IMR-90 (cell line): ENCODE results near the gene OR7C1. TPM values are rescaled to one million over a fixed set of nuclear protein-coding genes. Genes with fewer than 3 reads are reported as not detected.

Source experiments
- ATAC-seq: fragments of 200-7000 bp; cut with Tn5 transposase; 2 replicates; pipeline ENCODE4 v1.9.1; 2020; ENCODE audit warnings: low read depth, mild to moderate bottlenecking, moderate library complexity
- BruUV-seq: library from RNA; stranded (reverse); fragments of 400-500 nt; replicated peaks from 2 replicates; lab custom pipeline; 2021; lab: Mats Ljungman, UMichigan
- CTCF ChIA-PET: fragments of 300-600 bp; formaldehyde crosslinking; extraction: SDS; loops from one replicate; lab custom pipeline; 2021; ENCODE audit warnings: antibody characterized with exemption; lab: Yijun Ruan, JAX
- POLR2A ChIA-PET: fragments of 300-600 bp; sonication (Branson Sonifier 250); formaldehyde crosslinking; loops from one replicate; lab custom pipeline; 2022; ENCODE audit warnings: antibody characterized with exemption; ENCODE audit not compliant: unreplicated experiment; lab: Charles Lee
- DNase-seq: peaks from one replicate; pipeline ENCODE4 v3.0.0; 2013
- H2AFZ ChIP-seq: replicated peaks from 2 replicates; pipeline ENCODE3; 2013; ENCODE audit warnings: low read length, mild to moderate bottlenecking; ENCODE audit not compliant: poor library complexity
- H2AK5ac ChIP-seq: 2 replicates; pipeline ENCODE4 v1.6.1; 2013; ENCODE audit warnings: low read depth, low read length, inconsistent platforms
- H2AK9ac ChIP-seq: replicated peaks from 2 replicates; pipeline ENCODE3; 2013; ENCODE audit warnings: mild to moderate bottlenecking, low read depth, low read length, moderate library complexity; ENCODE audit not compliant: poor library complexity
- H2BK120ac ChIP-seq: 2 replicates; pipeline ENCODE4 v1.6.1; 2013; ENCODE audit warnings: low read depth, low read length, inconsistent platforms
- H2BK15ac ChIP-seq: 3 replicates; pipeline ENCODE4 v1.6.1; 2013; ENCODE audit warnings: low read depth, low read length, inconsistent platforms
- H2BK20ac ChIP-seq: 2 replicates; pipeline ENCODE4 v1.6.1; 2013; ENCODE audit warnings: low read depth, mild to moderate bottlenecking, inconsistent platforms, low read length, moderate library complexity
- H2BK5ac ChIP-seq: 2 replicates; pipeline ENCODE4 v1.6.1; 2013; ENCODE audit warnings: mild to moderate bottlenecking, low read depth, low read length, inconsistent platforms; ENCODE audit not compliant: poor library complexity, severe bottlenecking
- H3K14ac ChIP-seq: replicated peaks from 2 replicates; pipeline ENCODE4 v1.6.1; 2013; ENCODE audit warnings: low read depth, low read length, inconsistent platforms
- H3K18ac ChIP-seq: 2 replicates; pipeline ENCODE4 v1.6.1; 2013; ENCODE audit warnings: low read depth, low read length, control low read depth
- H3K23ac ChIP-seq: 2 replicates; pipeline ENCODE4 v1.6.1; 2013; ENCODE audit warnings: low read depth, low read length, inconsistent platforms
- H3K27ac ChIP-seq: 2 replicates; pipeline ENCODE4 v1.5.1; 2013; ENCODE audit warnings: mild to moderate bottlenecking, control low read depth, low read length; ENCODE audit not compliant: insufficient read depth
- H3K27me3 ChIP-seq: 2 replicates; pipeline ENCODE4 v1.6.1; 2013; ENCODE audit warnings: low read length; ENCODE audit not compliant: control insufficient read depth, insufficient read depth
- H3K36me3 ChIP-seq: 2 replicates; pipeline ENCODE4 v1.6.1; 2013; ENCODE audit warnings: low read length, mixed read lengths; ENCODE audit not compliant: control insufficient read depth, insufficient read depth
- H3K4ac ChIP-seq: 2 replicates; pipeline ENCODE4 v1.6.1; 2013; ENCODE audit warnings: low read depth, low read length, inconsistent platforms
- H3K4me1 ChIP-seq: 2 replicates; pipeline ENCODE4 v1.6.1; 2013; ENCODE audit warnings: low read length, mixed read lengths; ENCODE audit not compliant: control insufficient read depth, insufficient read depth
- H3K4me2 ChIP-seq: 2 replicates; pipeline ENCODE4 v1.6.1; 2013; ENCODE audit warnings: low read depth, mild to moderate bottlenecking, control low read depth, low read length, moderate library complexity
- H3K4me3 ChIP-seq: 2 replicates; pipeline ENCODE4 v1.5.1; 2013; ENCODE audit warnings: low read depth, mild to moderate bottlenecking, control low read depth, low read length, moderate library complexity; ENCODE audit not compliant: insufficient read depth
- H3K56ac ChIP-seq: 2 replicates; pipeline ENCODE4 v1.6.1; 2013; ENCODE audit warnings: low read length, inconsistent platforms; ENCODE audit not compliant: insufficient read depth; ENCODE audit errors: extremely low read depth
- H3K79me1 ChIP-seq, 2 experiments: 2 replicates each; pipeline ENCODE4 v1.6.1; 2013; ENCODE audit warnings: low read length in 2 of 2, inconsistent platforms in 1 of 2, low read depth in 1 of 2
- H3K9ac ChIP-seq: 2 replicates; pipeline ENCODE4 v1.6.1; 2013; ENCODE audit warnings: low read depth, low read length, control low read depth
- H3K9me1 ChIP-seq: 2 replicates; pipeline ENCODE4 v1.6.1; 2013; ENCODE audit warnings: low read length, inconsistent platforms; ENCODE audit not compliant: insufficient read depth
- H3K9me3 ChIP-seq: 2 replicates; pipeline ENCODE4 v1.6.1; 2013; ENCODE audit warnings: low read length; ENCODE audit not compliant: control insufficient read depth, insufficient read depth
- H4K20me1 ChIP-seq: 2 replicates; pipeline ENCODE4 v1.6.1; 2013; ENCODE audit warnings: low read length, inconsistent platforms; ENCODE audit not compliant: insufficient read depth
- H4K5ac ChIP-seq: 2 replicates; pipeline ENCODE4 v1.6.1; 2013; ENCODE audit warnings: mild to moderate bottlenecking, low read depth, low read length, control low read depth
- H4K8ac ChIP-seq, 2 experiments: 2 replicates each; pipeline ENCODE4 v1.6.1; 2013; ENCODE audit warnings: low read depth in 2 of 2, low read length in 2 of 2, control low read depth in 1 of 2, inconsistent platforms in 1 of 2
- H4K91ac ChIP-seq: 2 replicates; pipeline ENCODE4 v1.6.1; 2013; ENCODE audit warnings: low read depth, low read length, inconsistent platforms; ENCODE audit not compliant: insufficient read depth
- BHLHE40 ChIP-seq: fragments of 150-350 bp; IDR thresholded peaks from 2 replicates; pipeline ENCODE4 v1.6.1; 2016; ENCODE audit warnings: mild to moderate bottlenecking, low read depth, low read length
- CEBPB ChIP-seq: IDR thresholded peaks from 2 replicates; pipeline ENCODE4 v1.6.1; 2012; ENCODE audit warnings: low read depth, low read length, improper control_type of control experiment
- CHD1 ChIP-seq: IDR thresholded peaks from 2 replicates; pipeline ENCODE4 v1.6.1; 2012; ENCODE audit warnings: low read depth, low read length, improper control_type of control experiment
- CTCF ChIP-seq: conservative IDR thresholded peaks from 2 replicates; pipeline ENCODE4 v1.5.1; 2012; ENCODE audit warnings: mild to moderate bottlenecking, low read depth, low read length, improper control_type of control experiment
- ELK1 ChIP-seq: fragments of 150-350 bp; IDR thresholded peaks from 2 replicates; pipeline ENCODE4 v1.6.1; 2016; ENCODE audit warnings: low read depth, mild to moderate bottlenecking, low read length, moderate library complexity, borderline replicate concordance
- FOS ChIP-seq: fragments of 150-350 bp; IDR thresholded peaks from 2 replicates; pipeline ENCODE4 v1.6.1; 2016; ENCODE audit warnings: low read depth, low read length
- MAFK ChIP-seq: IDR thresholded peaks from 2 replicates; pipeline ENCODE4 v1.6.1; 2012; ENCODE audit warnings: low read depth, low read length, improper control_type of control experiment
- MAZ ChIP-seq: IDR thresholded peaks from 2 replicates; pipeline ENCODE4 v1.6.1; 2012; ENCODE audit warnings: low read depth, mild to moderate bottlenecking, low read length, improper control_type of control experiment, moderate library complexity, borderline replicate concordance
- MXI1 ChIP-seq: IDR thresholded peaks from 2 replicates; pipeline ENCODE4 v1.6.1; 2012; ENCODE audit warnings: low read depth, mild to moderate bottlenecking, low read length, moderate library complexity, borderline replicate concordance
- NFE2L2 ChIP-seq: fragments of 150-350 bp; IDR thresholded peaks from 2 replicates; pipeline ENCODE4 v1.6.1; 2016; ENCODE audit warnings: low read depth, mild to moderate bottlenecking, low read length
- POLR2A ChIP-seq: IDR thresholded peaks from 2 replicates; pipeline ENCODE4 v1.6.1; 2012; ENCODE audit warnings: mild to moderate bottlenecking, low read depth, low read length
- RAD21 ChIP-seq: IDR thresholded peaks from 2 replicates; pipeline ENCODE4 v1.6.1; 2012; ENCODE audit warnings: low read length, improper control_type of control experiment
- RCOR1 ChIP-seq: IDR thresholded peaks from 2 replicates; pipeline ENCODE4 v1.6.1; 2012; ENCODE audit warnings: mild to moderate bottlenecking, low read length, improper control_type of control experiment; ENCODE audit not compliant: insufficient replicate concordance
- RFX5 ChIP-seq: IDR thresholded peaks from 2 replicates; pipeline ENCODE4 v1.8.0; 2012; ENCODE audit warnings: low read depth, mild to moderate bottlenecking, low read length, moderate library complexity
- SMC3 ChIP-seq: fragments of 150-350 bp; IDR thresholded peaks from 2 replicates; pipeline ENCODE4 v1.6.1; 2016; ENCODE audit warnings: low read depth, mild to moderate bottlenecking, antibody characterized with exemption, low read length, moderate library complexity
- USF2 ChIP-seq: fragments of 150-350 bp; IDR thresholded peaks from 2 replicates; pipeline ENCODE4 v1.6.1; 2017; ENCODE audit warnings: mild to moderate bottlenecking, antibody characterized with exemption, low read length, low read depth
- WGBS, 2 experiments: methylation state at CpG; one replicate each; pipeline versions ENCODE4 v1.1.5 to v1.1.7; 2013; ENCODE audit warnings: missing lambda C conversion rate in 2 of 2; ENCODE audit not compliant: insufficient read length in 1 of 2; ENCODE audit errors: extremely low coverage in 2 of 2; 5-methylcytosine and 5-hydroxymethylcytosine counted together
- dilution Hi-C: fragments of 300-500 bp; cut with HindIII; formaldehyde crosslinking; loops from one replicate; pipeline ENCODE4 v1.14.3; 2018; ENCODE audit warnings: low sequenced_read_pairs; ENCODE audit not compliant: unreplicated experiment
- in situ Hi-C: fragments of 300-500 bp; cut with MboI; formaldehyde crosslinking; loops from 3 replicates; pipeline ENCODE4 v1.14.3; 2019; ENCODE audit warnings: low sequenced_read_pairs, inconsistent platforms, mixed read lengths
- intact Hi-C: fragments of 100-400 bp; cut with micrococcal nuclease; formaldehyde crosslinking; loops from 2 replicates; pipeline ENCODE4 v1.10.0; 2022
- polyA plus RNA-seq, 3 experiments: library from polyadenylated mRNA; depleted of rRNA; stranded (reverse); fragments of >200 nt; gene quantifications; 2 replicates each; pipeline ENCODE4 v1.2.3, GENCODE V29; 2012; ENCODE audit warnings: low replicate concordance in 1 of 3
- total RNA-seq: library from RNA; depleted of rRNA; stranded (reverse); fragments of >200 nt; gene quantifications from 2 replicates; pipeline ENCODE4 v1.2.3, GENCODE V29; 2012

Gene OR7C1
- total and polyA plus RNA-seq, 2 of the 4 experiments (the other 2 are of a cell fraction), result not detected

GRCh38 chr19:14798760-14799159 lies 36.2 kb downstream of the OR7C1 start:
- no peak for ATAC-seq

More at GRCh38 chr19:14798760-14799159, 36.2 kb downstream of the OR7C1 start:
- H4K91ac ChIP-seq, result no peak overlapping the region
- 0 out of 2 replicates have a peak, but pooled peaks cover 2% of the 10 kb centered on the region for H3K9me3 ChIP-seq
- no peak overlapping the region for H4K5ac ChIP-seq
- H3K36me3 ChIP-seq, result no peaks in the 10 kb centered on the region
- H3K9ac ChIP-seq, result no peak overlapping the region
- H2AK5ac ChIP-seq, result no peak overlapping the region
- H2BK20ac ChIP-seq, result no peak overlapping the region
- dilution Hi-C loops (no loop called here), in situ Hi-C loops (no loop called here), intact Hi-C loops (no loop called here)
- no peak overlapping the region for H3K56ac ChIP-seq
- no peaks in the 10 kb centered on the region for H3K4me1 ChIP-seq
- no peak overlapping the region for H3K23ac ChIP-seq
- no peak overlapping the region for H3K18ac ChIP-seq
- no TSS peak for BruUV-seq
- no peak for DNase-seq
- no peak overlapping the region for H2BK15ac ChIP-seq
- H3K79me1 ChIP-seq, result no peaks in the 10 kb centered on the region
- no peak overlapping the region for H3K4ac ChIP-seq
- CTCF ChIA-PET, result no interaction called here
- POLR2A ChIA-PET, result no interaction called here
- no peak overlapping the region for H2AK9ac ChIP-seq
- H3K27ac ChIP-seq, result no peak overlapping the region
- no CpG with 5 or more reads among the region's 5 CpGs for WGBS, 2 experiments
- no peak for TF ChIP-seq MXI1
- TF ChIP-seq CEBPB, result no peak
- no peak for TF ChIP-seq NFE2L2
- no peak for TF ChIP-seq ELK1
- no peak for TF ChIP-seq CTCF
- no peak for TF ChIP-seq RFX5
- TF ChIP-seq POLR2A, result no peak
- no peak for TF ChIP-seq BHLHE40
- no peak for TF ChIP-seq SMC3
- TF ChIP-seq CHD1, result no peak
- TF ChIP-seq RCOR1, result no peak
- no peak for TF ChIP-seq FOS
- TF ChIP-seq RAD21, result no peak
- TF ChIP-seq USF2, result no peak
- TF ChIP-seq MAFK, result no peak
- no peak for TF ChIP-seq MAZ
- no peak overlapping the region for H3K4me3 ChIP-seq
- no peak overlapping the region for H4K8ac ChIP-seq
- no peaks in the 10 kb centered on the region for H4K20me1 ChIP-seq
- no peak overlapping the region for H2BK120ac ChIP-seq
- no peaks in the 10 kb centered on the region for H3K9me1 ChIP-seq
- no peak overlapping the region for H2AFZ ChIP-seq
- no peak overlapping the region for H3K4me2 ChIP-seq
- H2BK5ac ChIP-seq, result no peak overlapping the region
- no peaks in the 10 kb centered on the region for H3K27me3 ChIP-seq
- no peak overlapping the region for H3K14ac ChIP-seq
